ENCODE measurements around the gene CEP295NL.

Gene CEP295NL

GRCh38 chr17:78864117-78864516, 38.9 kb downstream of the CEP295NL start:
- no peak for DNase-seq (ENCODE audit: low read depth)

DNA sequence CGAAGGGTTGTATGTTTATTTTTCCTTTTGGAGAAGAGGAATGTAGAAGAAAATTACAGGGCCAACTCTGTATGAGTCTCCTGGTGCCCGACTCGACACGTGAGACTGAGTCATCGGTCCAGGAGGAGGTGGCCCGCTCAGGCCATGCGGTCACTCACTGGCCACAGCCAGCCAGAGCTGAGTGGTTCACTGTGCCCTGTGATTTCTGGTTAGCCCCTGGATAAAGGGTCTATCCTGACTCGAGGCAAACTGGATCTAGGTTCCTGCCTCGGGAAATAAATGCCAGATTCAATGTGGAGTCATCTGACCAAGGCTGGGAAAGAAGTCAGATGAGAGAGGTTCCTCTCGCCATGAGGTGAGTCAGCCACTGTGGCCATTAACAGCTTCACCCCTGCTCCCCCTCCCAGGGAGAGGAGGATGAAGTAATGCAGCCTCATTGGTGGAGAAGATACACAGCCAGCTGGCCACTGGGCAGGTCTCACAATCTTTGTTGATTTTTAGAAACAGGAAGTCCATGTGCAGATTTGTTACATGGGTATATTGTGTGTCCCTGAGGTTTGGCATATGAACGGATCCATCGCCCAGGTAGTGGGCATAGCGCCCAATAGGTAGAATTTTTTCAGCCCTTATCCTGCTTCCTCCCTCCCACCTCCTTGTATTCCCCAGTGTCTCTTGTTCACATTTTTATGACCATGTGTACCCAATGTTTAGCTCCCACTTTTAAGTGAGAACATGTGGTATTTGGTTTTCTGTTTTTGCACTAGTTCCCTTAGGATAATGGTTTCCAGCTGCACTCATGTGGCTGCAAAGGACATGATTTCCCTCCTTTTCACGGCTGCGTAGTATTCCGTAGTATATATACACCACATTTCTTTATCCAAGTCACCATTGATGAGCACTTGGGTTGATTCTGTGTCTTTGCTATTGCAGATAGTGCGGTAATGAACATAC, 40.7 kb downstream of the CEP295NL start:
- no peak for DNase-seq (ENCODE audit: low read depth)

DNA sequence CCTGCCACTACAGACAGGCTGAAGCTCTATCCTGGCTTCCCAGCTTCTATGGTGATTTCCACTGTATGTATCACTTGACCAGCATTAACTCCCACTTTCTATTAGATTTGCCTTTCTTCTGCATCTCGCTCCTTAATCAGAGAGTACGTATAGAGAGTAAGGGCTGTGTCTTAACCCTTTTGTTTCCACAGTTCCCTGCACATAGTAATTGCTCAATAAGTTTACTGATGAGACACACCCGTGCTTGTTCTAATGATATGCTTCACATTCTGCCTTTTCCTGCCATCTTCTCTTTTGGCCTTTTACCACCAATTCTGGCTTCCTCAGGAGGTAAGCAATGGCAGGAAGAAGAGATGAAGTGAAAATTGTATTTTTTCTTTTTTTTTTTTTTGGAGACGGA, 41.8 kb downstream of the CEP295NL start:
- no peak for DNase-seq (ENCODE audit: low read depth)

DNA sequence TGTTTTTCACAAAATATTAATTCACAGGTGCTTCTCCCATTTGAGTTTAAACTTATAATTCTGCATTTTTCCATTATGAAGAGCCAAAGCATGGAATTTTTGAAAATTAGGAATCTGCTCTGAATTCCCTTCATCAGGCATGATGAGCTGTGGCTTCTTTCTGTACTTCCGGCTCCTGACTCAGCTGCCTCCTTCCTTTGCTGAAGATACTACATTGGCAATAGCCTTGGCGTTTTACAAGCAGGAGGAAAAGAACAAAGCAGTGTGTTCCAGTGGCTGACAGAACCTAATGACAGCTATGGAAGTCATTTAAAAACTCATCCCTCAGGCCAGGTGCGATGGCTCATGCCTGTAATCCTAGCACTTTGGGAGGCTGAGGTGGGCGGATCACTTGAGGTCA, 44.0 kb downstream of the CEP295NL start:
- no peak for DNase-seq (ENCODE audit: low read depth)

DNA sequence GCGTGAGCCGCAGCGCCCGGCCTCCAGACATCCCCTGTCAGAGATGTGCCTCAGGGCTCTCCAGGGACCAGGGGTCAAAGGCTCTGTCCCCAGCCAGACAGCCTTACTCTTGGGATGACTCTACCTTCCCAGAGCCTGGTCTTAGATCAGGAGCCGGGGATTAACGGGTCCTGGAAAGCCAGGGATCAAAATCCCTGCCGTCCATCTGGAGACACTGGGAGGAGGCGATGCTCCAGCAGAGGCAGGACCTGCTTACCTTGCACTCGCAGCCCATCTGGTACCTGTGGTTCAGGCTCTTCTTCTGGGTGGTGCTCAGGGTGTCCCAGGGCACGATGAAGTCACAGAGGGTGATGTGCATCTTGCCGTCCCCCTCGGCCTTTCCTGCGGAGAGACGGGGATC, 45.7 kb downstream of the CEP295NL start:
- no peak for DNase-seq (ENCODE audit: low read depth)

DNA sequence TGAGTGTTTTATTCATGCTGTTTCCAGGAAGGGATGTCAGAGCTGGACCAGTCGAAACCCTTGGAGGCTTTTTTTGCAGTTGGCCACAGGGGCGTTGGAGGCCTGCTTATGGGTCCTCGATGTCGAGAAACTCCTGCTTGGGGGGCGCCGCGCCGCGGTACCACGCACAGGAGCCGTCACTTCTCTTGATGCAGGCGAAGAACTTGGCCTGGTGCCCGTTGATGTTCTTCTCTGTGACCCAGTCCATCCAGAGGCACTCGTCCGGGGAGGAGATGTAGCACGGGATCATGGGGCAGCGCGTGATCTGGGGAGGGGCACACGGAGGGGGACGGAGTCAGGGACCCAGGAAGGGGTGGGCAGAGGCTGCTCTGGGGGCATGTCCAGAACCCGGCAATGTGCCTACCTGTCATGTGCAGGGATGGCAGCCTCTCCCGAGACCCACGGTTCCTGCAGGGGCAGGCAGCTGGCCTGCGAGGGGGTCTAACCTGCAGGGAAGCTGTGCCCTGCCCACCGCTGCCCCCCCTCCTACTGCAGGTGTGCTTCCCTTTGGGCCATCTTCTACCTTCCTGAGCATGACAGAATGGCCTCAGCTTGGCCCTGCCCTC, 47.3 kb downstream of the CEP295NL start:
- DNase-seq (ENCODE audit: low read depth) = no peak

DNA sequence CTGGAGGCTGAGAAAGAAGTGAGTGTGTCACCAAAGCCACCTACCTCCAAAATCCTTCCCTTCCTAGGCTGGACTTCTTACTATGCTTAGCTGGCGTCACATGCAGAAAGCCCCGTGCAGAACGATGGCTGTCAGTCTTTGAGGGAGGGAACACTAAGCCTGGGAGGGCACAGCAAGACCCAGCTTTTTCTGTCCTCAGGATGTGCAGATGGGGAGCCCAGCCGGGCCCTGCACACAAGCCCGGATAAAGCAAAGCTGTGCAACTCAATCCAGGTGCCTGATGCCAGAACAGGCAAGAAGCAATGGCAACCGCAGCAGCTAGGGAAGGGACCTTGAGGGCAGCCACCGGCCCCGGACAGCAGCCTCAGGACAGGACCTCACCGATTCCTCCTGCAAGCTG, 48.5 kb downstream of the CEP295NL start:
- DNase-seq (ENCODE audit: low read depth) = no peak

DNA sequence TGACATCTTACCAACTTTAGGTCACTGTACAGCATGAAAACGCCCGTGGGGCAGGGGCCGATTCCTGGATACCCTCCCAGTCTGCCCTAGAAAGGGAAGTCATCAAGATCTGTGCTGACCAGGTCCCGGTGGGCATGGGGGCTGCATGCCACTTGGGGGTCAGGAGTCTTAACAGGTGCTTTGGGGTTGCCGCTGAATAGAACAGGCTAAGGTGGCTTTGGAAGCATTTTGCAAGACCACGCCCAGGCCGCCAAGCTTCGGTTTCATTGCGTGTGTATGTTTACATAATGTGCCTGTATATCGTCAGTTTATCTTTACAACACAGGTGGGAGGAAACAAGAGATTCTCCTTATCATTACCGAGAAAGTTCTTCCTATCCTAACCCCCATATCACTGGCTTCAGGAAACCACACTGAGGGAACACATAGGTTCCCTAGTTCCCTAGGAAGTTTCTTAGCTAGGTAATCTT, 49.0 kb downstream of the CEP295NL start:
- DNase-seq (ENCODE audit: low read depth) = no peak

GRCh38 chr17:78852709-78853121, 50.3 kb downstream of the CEP295NL start:
- no peak for DNase-seq (ENCODE audit: low read depth)

DNA sequence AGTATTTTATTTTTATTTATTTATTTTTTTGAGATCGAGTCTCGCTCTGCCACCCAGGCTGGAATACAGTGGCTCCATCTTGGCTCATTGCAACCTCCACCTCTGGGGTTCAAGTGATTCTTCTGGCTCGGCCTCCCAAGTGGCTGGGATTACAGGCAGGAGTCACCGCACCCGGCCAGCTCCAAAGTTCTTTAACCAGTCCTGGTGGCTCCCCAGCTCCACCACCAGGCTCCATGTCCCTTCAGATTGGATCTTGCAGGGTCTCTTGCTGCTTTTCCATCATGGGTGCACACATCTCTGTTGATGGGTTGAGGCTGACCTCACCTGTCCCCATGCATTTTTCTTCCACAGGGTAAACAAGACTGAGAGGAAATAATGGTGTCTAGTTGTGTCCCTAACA, 54.0 kb downstream of the CEP295NL start:
- no peak for DNase-seq (ENCODE audit: low read depth)

DNA sequence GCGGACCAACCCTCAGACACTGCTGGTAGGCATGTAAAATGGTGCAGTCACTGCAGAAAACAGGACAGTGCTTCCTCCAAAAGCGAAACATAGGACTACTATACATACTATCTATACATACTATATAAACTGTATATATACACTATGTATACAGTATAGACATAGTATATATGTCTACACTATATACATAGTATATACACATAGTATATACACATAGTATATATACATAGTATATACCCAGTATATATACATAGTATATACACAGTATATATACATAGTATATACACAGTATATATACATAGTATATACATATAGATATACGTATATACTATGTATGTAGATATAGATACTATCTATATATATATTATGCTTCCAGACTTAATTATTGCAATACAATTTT, 55.9 kb downstream of the CEP295NL start:
- DNase-seq (ENCODE audit: low read depth) = no peak

- no peak for DNase-seq (ENCODE audit: low read depth)
These were observed 58.5 kb downstream of the CEP295NL start for GRCh38 chr17:78844301-78845005.

DNA sequence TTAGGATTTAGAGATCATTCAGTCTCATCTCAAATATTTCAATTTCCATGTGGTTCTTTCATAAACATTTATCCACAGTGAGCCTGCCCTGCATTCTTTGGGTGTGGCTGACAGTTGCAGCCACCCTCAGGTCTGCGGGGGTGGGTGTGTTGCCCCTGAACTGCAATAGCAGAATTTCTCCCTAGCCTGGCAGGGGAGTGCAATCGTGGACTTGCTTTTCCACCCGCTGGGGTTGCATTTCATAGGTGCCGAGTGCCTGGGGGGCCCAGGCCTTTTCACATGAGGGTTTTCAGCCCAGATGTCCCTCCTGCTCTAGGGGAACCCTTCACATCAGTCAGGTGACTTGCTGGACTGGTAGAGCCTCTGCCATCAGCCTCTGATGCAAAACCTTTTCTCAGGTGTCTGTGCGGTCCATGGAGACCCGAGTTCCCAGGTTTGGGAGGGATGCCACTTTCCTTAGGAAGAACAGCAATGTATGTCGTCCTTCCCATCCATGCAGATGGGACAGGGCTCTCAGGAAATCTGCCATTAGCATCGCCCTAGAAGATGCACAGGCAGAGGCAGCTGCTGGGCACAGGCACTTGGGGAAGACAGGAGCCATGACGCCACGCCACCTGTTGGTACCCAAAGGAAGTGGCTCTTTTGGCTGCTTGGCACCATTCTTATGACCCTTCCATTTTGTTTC, 60.0 kb downstream of the CEP295NL start:
- peak; percentile 48 for DNase-seq (ENCODE audit: low read depth)

DNA sequence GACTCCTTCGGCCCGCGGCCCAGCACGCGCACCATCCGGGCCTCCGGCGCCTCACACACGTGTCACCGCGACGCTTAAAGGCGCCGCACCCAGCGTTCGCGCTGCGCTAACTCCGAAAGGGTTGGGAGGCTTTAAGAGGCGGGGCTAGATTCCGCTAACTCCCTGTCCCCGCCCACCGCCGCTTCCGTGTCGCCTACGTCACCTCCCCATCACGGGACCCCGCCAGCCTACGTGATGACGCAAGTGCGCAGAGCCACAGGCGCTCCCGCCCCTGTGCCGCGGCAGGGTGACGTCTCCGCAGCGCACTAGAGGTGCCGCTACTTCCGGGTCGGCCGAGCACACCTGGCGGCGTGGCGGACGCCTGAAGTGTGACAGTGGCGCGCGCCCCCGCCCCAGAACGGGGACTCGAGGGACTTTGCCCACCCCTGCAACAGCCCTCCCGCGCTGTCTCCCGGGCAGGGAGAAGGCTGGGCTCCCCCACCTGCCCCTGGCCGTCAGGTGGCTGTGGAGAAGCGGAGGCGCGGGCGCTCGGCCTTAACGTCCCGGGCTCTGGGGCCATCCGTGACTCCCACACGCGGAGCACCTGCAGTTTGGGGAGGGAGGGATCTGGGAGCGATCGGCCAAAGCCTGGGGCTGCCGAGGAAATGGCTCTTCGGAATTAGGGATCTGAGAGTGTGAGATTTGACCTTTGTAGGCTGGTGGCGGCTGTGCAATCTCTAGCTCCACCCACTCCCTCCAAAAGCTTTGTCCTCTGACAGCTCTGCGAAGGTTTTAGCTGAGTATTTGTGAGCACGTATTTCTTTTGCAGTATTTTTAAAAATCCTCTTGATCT, 62.0 kb downstream of the CEP295NL start, which contains the start of gene USP36:
USP36 (minus strand) TSS at position 35 of the 832 bp plus-strand sequence. CDS start 4,451 bp downstream, outside the sequence.
- DNase-seq (ENCODE audit: low read depth) = peak; percentile 99

All from activated T-cell treated with anti-CD3 and anti-CD28 coated beads for 1 hour (primary cell).